H9 (cell line): ENCODE results near the gene ST6GALNAC3. TPM values are rescaled to one million over a fixed set of nuclear protein-coding genes. Genes with fewer than 3 reads are reported as not detected.
A peak's percentile ranks its signal among the peaks of the same experiment; 100 is the strongest.

Experiments
- DNase-seq: peaks from one replicate; pipeline ENCODE4 v3.0.0-alpha.2; 2017
- H2AFZ ChIP-seq: one replicate; pipeline ENCODE4 v1.6.1; 2013; ENCODE audit warnings: mild to moderate bottlenecking, low read length, control low read depth, moderate library complexity
- H2AK5ac ChIP-seq: 2 replicates; pipeline ENCODE4 v1.6.1; 2013; ENCODE audit warnings: low read length, control low read depth, mixed read lengths; ENCODE audit not compliant: insufficient read length
- H2BK120ac ChIP-seq: one replicate; pipeline ENCODE4 v1.6.1; 2013; ENCODE audit warnings: low read depth, mild to moderate bottlenecking, low read length, control low read depth, inconsistent platforms; ENCODE audit not compliant: poor library complexity, severe bottlenecking
- H2BK12ac ChIP-seq: 2 replicates; pipeline ENCODE4 v1.6.1; 2013; ENCODE audit warnings: low read length, control low read depth, mixed read lengths, low read depth; ENCODE audit not compliant: insufficient read length
- H2BK15ac ChIP-seq: 2 replicates; pipeline ENCODE4 v1.6.1; 2013; ENCODE audit warnings: low read depth, low read length, control low read depth
- H2BK20ac ChIP-seq: one replicate; pipeline ENCODE4 v1.6.1; 2013; ENCODE audit warnings: low read depth, mild to moderate bottlenecking, low read length, control low read depth, inconsistent platforms; ENCODE audit not compliant: poor library complexity, severe bottlenecking
- H2BK5ac ChIP-seq: 2 replicates; pipeline ENCODE4 v1.6.1; 2013; ENCODE audit warnings: low read length, control low read depth, mixed read lengths; ENCODE audit not compliant: insufficient read length
- H3K14ac ChIP-seq: 2 replicates; pipeline ENCODE4 v1.6.1; 2013; ENCODE audit warnings: low read length, control low read depth; ENCODE audit not compliant: insufficient read depth
- H3K18ac ChIP-seq: 2 replicates; pipeline ENCODE4 v1.6.1; 2013; ENCODE audit warnings: low read depth, mild to moderate bottlenecking, mixed read lengths, low read length, control low read depth; ENCODE audit not compliant: insufficient read length
- H3K23ac ChIP-seq: 2 replicates; pipeline ENCODE4 v1.6.1; 2013; ENCODE audit warnings: low read length, control low read depth, mixed read lengths, low read depth; ENCODE audit not compliant: insufficient read length
- H3K23me2 ChIP-seq: 2 replicates; pipeline ENCODE4 v1.6.1; 2013; ENCODE audit warnings: low read depth, mild to moderate bottlenecking, mixed read lengths, low read length, control low read depth; ENCODE audit not compliant: insufficient read length, poor library complexity, severe bottlenecking
- H3K27ac ChIP-seq: 2 replicates; pipeline ENCODE4 v1.5.1; 2013; ENCODE audit warnings: low read length, control low read depth, mixed read lengths, low read depth; ENCODE audit not compliant: insufficient read length
- H3K27me3 ChIP-seq: 2 replicates; pipeline ENCODE4 v1.6.1; 2013; ENCODE audit warnings: low read length, control low read depth, inconsistent platforms; ENCODE audit not compliant: insufficient read depth
- H3K4ac ChIP-seq: 2 replicates; pipeline ENCODE4 v1.6.1; 2013; ENCODE audit warnings: low read depth, mild to moderate bottlenecking, control low read depth, inconsistent platforms, low read length, moderate library complexity
- H3K4me1 ChIP-seq: 2 replicates; pipeline ENCODE4 v1.6.1; 2013; ENCODE audit warnings: low read length, control low read depth, inconsistent platforms; ENCODE audit not compliant: insufficient read depth
- H3K4me2 ChIP-seq: 2 replicates; pipeline ENCODE4 v1.6.1; 2013; ENCODE audit warnings: low read length, control low read depth, mixed read lengths; ENCODE audit not compliant: insufficient read length, insufficient read depth
- H3K56ac ChIP-seq: 2 replicates; pipeline ENCODE4 v1.6.1; 2013; ENCODE audit warnings: low read depth, mild to moderate bottlenecking, mixed read lengths, low read length, control low read depth; ENCODE audit not compliant: insufficient read length
- H3K79me1 ChIP-seq: 2 replicates; pipeline ENCODE4 v1.6.1; 2013; ENCODE audit warnings: low read depth, mild to moderate bottlenecking, moderate library complexity, low read length, control low read depth, inconsistent platforms; ENCODE audit not compliant: insufficient read depth, poor library complexity, severe bottlenecking
- H3K79me2 ChIP-seq: 2 replicates; pipeline ENCODE4 v1.6.1; 2013; ENCODE audit warnings: low read length, control low read depth, inconsistent platforms; ENCODE audit not compliant: insufficient read depth
- H3K9ac ChIP-seq: 2 replicates; pipeline ENCODE4 v1.6.1; 2013; ENCODE audit warnings: low read length, control low read depth, mixed read lengths; ENCODE audit not compliant: insufficient read length; ENCODE audit errors: extremely low read depth
- H3K9me3 ChIP-seq: one replicate; pipeline ENCODE4 v1.6.1; 2013; ENCODE audit warnings: low read depth, low read length, inconsistent platforms; ENCODE audit not compliant: control insufficient read depth
- H3T11ph ChIP-seq: one replicate; pipeline ENCODE4 v1.6.1; 2013; ENCODE audit warnings: mild to moderate bottlenecking, low read length, control low read depth, inconsistent platforms
- H4K20me1 ChIP-seq: one replicate; pipeline ENCODE4 v1.6.1; 2013; ENCODE audit not compliant: control insufficient read depth, insufficient read length, insufficient read depth
- H4K5ac ChIP-seq: 2 replicates; pipeline ENCODE4 v1.6.1; 2013; ENCODE audit warnings: low read depth, mild to moderate bottlenecking, mixed read lengths, low read length, control low read depth; ENCODE audit not compliant: insufficient read length
- H4K8ac ChIP-seq: replicated peaks from 2 replicates; pipeline ENCODE4 v1.6.1; 2013; ENCODE audit warnings: low read length, control low read depth, mixed read lengths, low read depth; ENCODE audit not compliant: insufficient read length
- H4K91ac ChIP-seq: 2 replicates; pipeline ENCODE4 v1.6.1; 2013; ENCODE audit warnings: low read depth, mild to moderate bottlenecking, moderate library complexity, mixed read lengths, low read length, control low read depth; ENCODE audit not compliant: insufficient read length
- H3K27ac Mint-ChIP-seq, 3 experiments: 2 replicates in 2 of 3; 3 replicates in 1 of 3; pipeline ENCODE4 v1.8.0; 2020 to 2021; ENCODE audit warnings: mixed read lengths in 3 of 3, mild to moderate bottlenecking in 1 of 3, moderate library complexity in 1 of 3
- H3K27me3 Mint-ChIP-seq: 2 replicates; pipeline ENCODE4 v1.8.0; 2021; ENCODE audit warnings: low read depth, mild to moderate bottlenecking, moderate library complexity, mixed read lengths
- H3K36me3 Mint-ChIP-seq, 3 experiments: 2 replicates in 2 of 3; 3 replicates in 1 of 3; pipeline ENCODE4 v1.8.0; 2020 to 2021; ENCODE audit warnings: low read depth in 3 of 3, mixed read lengths in 3 of 3; ENCODE audit not compliant: insufficient read depth in 1 of 3
- H3K4me1 Mint-ChIP-seq, 2 experiments: 2 replicates each; pipeline ENCODE4 v1.8.0; 2020; ENCODE audit warnings: mixed read lengths in 2 of 2
- H3K4me3 Mint-ChIP-seq, 2 experiments: 2 replicates in 1 of 2; 3 replicates in 1 of 2; pipeline ENCODE4 v1.8.0; 2020 to 2021; ENCODE audit warnings: mild to moderate bottlenecking in 2 of 2, mixed read lengths in 2 of 2, moderate library complexity in 1 of 2
- H3K9me3 Mint-ChIP-seq, 2 experiments: 2 replicates in 1 of 2; 3 replicates in 1 of 2; pipeline ENCODE4 v1.8.0; 2020; ENCODE audit warnings: mild to moderate bottlenecking in 2 of 2, mixed read lengths in 2 of 2, moderate library complexity in 1 of 2
- WGBS: extraction: QIAGEN DNeasy Blood & Tissue Kit; methylation state at CpG from one replicate; pipeline ENCODE4 v1.1.7; 2013; ENCODE audit warnings: missing lambda C conversion rate, low lambda C conversion rate, mixed read lengths; ENCODE audit not compliant: insufficient read length; ENCODE audit errors: extremely low coverage; 5-methylcytosine and 5-hydroxymethylcytosine counted together
- total RNA-seq: library from RNA; stranded (reverse); gene quantifications from 2 replicates; pipeline ENCODE4 v1.2.1, GENCODE V29; 2021
- TF ChIP-seq, protein P1 (sequence below): fragments of 200-600 bp; sonication (generic); conservative IDR thresholded peaks from 3 replicates; pipeline ENCODE4 v1.8.0; 2021; ENCODE audit warnings: antibody characterized with exemption, mild to moderate bottlenecking

Gene ST6GALNAC3
- total RNA-seq, 1 experiment from 2014 or later, result 11.2 TPM

DNA sequence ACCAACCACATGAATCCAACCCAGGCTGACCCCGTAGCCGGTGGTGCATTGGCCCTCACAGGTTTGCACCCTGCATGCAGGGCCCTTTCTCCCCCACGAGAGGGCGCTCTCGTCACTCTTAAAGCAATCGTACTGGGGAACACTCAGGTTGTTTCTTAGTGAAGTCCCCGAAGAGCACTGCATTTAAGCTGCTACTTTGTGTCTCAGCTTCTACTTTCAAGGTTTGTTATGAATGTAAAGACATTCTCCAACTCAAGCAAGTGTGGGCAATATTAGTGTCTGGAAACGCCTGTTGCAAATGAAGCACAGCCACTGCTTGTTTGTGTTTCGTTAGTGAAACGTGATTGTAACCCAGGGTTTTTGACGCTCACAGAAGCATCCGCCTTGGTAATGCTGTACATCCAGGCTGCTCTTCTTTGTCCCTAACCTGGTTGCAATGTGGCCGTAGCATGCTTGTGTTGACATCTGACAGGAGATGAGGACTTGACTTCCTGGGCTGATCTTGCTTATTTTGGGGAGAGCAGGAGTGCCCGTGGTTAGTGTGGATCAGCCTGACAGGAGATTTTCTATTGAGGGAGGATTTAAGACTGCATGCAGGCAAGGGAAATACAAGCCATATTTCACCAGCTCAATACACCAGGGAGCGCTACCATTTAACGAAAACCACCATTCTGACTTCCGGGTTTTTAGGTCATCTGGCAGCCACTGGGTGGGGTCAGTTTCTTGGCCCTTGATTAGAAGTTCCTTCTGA is 79.8 kb downstream of the ST6GALNAC3 start:
- peak; percentile 85 for DNase-seq
- H3K9ac ChIP-seq, result no peak overlapping the region
- no peaks in the 10 kb centered on the region for H4K20me1 ChIP-seq
- TF ChIP-seq, protein P1, sequence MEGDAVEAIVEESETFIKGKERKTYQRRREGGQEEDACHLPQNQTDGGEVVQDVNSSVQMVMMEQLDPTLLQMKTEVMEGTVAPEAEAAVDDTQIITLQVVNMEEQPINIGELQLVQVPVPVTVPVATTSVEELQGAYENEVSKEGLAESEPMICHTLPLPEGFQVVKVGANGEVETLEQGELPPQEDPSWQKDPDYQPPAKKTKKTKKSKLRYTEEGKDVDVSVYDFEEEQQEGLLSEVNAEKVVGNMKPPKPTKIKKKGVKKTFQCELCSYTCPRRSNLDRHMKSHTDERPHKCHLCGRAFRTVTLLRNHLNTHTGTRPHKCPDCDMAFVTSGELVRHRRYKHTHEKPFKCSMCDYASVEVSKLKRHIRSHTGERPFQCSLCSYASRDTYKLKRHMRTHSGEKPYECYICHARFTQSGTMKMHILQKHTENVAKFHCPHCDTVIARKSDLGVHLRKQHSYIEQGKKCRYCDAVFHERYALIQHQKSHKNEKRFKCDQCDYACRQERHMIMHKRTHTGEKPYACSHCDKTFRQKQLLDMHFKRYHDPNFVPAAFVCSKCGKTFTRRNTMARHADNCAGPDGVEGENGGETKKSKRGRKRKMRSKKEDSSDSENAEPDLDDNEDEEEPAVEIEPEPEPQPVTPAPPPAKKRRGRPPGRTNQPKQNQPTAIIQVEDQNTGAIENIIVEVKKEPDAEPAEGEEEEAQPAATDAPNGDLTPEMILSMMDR, result peak; percentile 98
- no peaks in the 10 kb centered on the region for H3K27me3 ChIP-seq
- no peaks in the 10 kb centered on the region for H3K9me3 ChIP-seq
- no peak overlapping the region for H4K5ac ChIP-seq
- no peak overlapping the region for H3K56ac ChIP-seq
- peak overlapping the region; percentile 9 for H3K4me2 ChIP-seq
- H3K18ac ChIP-seq, result no peak overlapping the region
- H2AFZ ChIP-seq, result no peak overlapping the region
- H2AK5ac ChIP-seq, result no peak overlapping the region
- H4K8ac ChIP-seq, result no peak overlapping the region
- Mint-ChIP-seq H3K4me3 (peak overlapping the region in 1 of 2 experiments; percentile 51; a peak in 2 of 5 replicates), H3K4me1 (peaks cover 4 to 8% of the 10 kb centered on the region in 2 experiments), H3K9me3 (no peaks in the 10 kb centered on the region), H3K36me3 (peaks cover 0 to 8% (median 0%) of the 10 kb centered on the region in 3 experiments; a peak in 3 of 7 replicates), H3K27me3 (no peaks in the 10 kb centered on the region), H3K27ac (peak overlapping the region in 1 of 3 experiments; percentile 21; a peak in 2 of 7 replicates)
- H3K4ac ChIP-seq, result no peak overlapping the region
- H3K23ac ChIP-seq, result no peak overlapping the region
- H2BK12ac ChIP-seq, result no peak overlapping the region
- no peaks in the 10 kb centered on the region for H3K79me1 ChIP-seq
- no peak overlapping the region for H2BK15ac ChIP-seq
- no peak overlapping the region for H3T11ph ChIP-seq
- no peak overlapping the region for H3K14ac ChIP-seq
- H3K79me2 ChIP-seq, result no peaks in the 10 kb centered on the region
- H2BK120ac ChIP-seq, result no peak overlapping the region
- no peaks in the 10 kb centered on the region for H3K23me2 ChIP-seq
- no CpG with 5 or more reads among the region's 17 CpGs for WGBS
- no peaks in the 10 kb centered on the region for H3K4me1 ChIP-seq
- no peak overlapping the region for H2BK20ac ChIP-seq
- H2BK5ac ChIP-seq, result no peak overlapping the region
- no peak overlapping the region for H3K27ac ChIP-seq
- H4K91ac ChIP-seq, result no peak overlapping the region
